HG03520 (cell line): Measurements from ENCODE around the gene ZNF213.
"Not testable (repeated sequence)": the region's sequence is repeated elsewhere in the genome, so short reads cannot be mapped to it uniquely, and the experiment has no call there.

ENCODE experiments used
- ATAC-seq: cut with Tn5 transposase; IDR thresholded peaks from one replicate; pipeline ENCODE4 v1.9.1; 2021; ENCODE audit warnings: mild to moderate bottlenecking, moderate library complexity; ENCODE audit not compliant: unreplicated experiment

The ZNF213 gene

GRCh38 chr16:3170440-3171180, 35.8 kb downstream of the ZNF213 start:
- ATAC-seq, result no peak

GRCh38 chr16:3171181-3171854, 36.5 kb downstream of the ZNF213 start:
- ATAC-seq, result no peak

GRCh38 chr16:3171855-3172593, 37.2 kb downstream of the ZNF213 start:
- no peak for ATAC-seq

- ATAC-seq, result no peak
These were observed 39.2 kb downstream of the ZNF213 start for GRCh38 chr16:3173892-3174617.

- no peak for ATAC-seq
These were observed 39.9 kb downstream of the ZNF213 start for GRCh38 chr16:3174618-3175148.

GRCh38 chr16:3175157-3176093, 40.6 kb downstream of the ZNF213 start:
- no peak for ATAC-seq

GRCh38 chr16:3179651-3180050, 44.8 kb downstream of the ZNF213 start:
- ATAC-seq, result no peak

GRCh38 chr16:3180445-3180878, 45.6 kb downstream of the ZNF213 start:
- ATAC-seq, result no peak

- ATAC-seq, result not testable (repeated sequence)
These were observed 47.4 kb downstream of the ZNF213 start for GRCh38 chr16:3182293-3182607.

- ATAC-seq, result no peak
These were observed 48.0 kb downstream of the ZNF213 start for GRCh38 chr16:3182608-3183444.

GRCh38 chr16:3183445-3184139, 48.8 kb downstream of the ZNF213 start:
- no peak for ATAC-seq

GRCh38 chr16:3186946-3187690, 52.3 kb downstream of the ZNF213 start:
- no peak for ATAC-seq

- no peak for ATAC-seq
These were observed 53.2 kb downstream of the ZNF213 start, which contains the start of gene OR1F1 for GRCh38 chr16:3187798-3188674. TSS of gene OR1F1 (plus strand) at chr16:3188204.

- ATAC-seq, result no peak
These were observed 53.8 kb downstream of the ZNF213 start for GRCh38 chr16:3188675-3188924.

GRCh38 chr16:3188925-3189825, 54.3 kb downstream of the ZNF213 start:
- ATAC-seq, result no peak

- ATAC-seq, result no peak
These were observed 55.0 kb downstream of the ZNF213 start for GRCh38 chr16:3189869-3190268.
